Femur (tissue), 1 donor: ENCODE results near the gene MYCBPAP.

Experiments
- DNase-seq: peaks from one replicate; pipeline ENCODE4 v3.0.0-alpha.2; 2017

The MYCBPAP gene

GRCh38 chr17:50537721-50538548, 29.7 kb downstream of the MYCBPAP start:
- no peak for DNase-seq

- DNase-seq, result no peak
Observed at GRCh38 chr17:50538549-50539410, 30.5 kb downstream of the MYCBPAP start.

GRCh38 chr17:50539762-50540559, 31.7 kb downstream of the MYCBPAP start:
- DNase-seq, result no peak

- no peak for DNase-seq
Observed at GRCh38 chr17:50540560-50541401, 32.5 kb downstream of the MYCBPAP start.

- DNase-seq, result no peak
Observed at GRCh38 chr17:50541402-50541715, 33.1 kb downstream of the MYCBPAP start.

- peak; percentile 92 for DNase-seq
Observed at GRCh38 chr17:50541716-50542688, 33.8 kb downstream of the MYCBPAP start.

DNA sequence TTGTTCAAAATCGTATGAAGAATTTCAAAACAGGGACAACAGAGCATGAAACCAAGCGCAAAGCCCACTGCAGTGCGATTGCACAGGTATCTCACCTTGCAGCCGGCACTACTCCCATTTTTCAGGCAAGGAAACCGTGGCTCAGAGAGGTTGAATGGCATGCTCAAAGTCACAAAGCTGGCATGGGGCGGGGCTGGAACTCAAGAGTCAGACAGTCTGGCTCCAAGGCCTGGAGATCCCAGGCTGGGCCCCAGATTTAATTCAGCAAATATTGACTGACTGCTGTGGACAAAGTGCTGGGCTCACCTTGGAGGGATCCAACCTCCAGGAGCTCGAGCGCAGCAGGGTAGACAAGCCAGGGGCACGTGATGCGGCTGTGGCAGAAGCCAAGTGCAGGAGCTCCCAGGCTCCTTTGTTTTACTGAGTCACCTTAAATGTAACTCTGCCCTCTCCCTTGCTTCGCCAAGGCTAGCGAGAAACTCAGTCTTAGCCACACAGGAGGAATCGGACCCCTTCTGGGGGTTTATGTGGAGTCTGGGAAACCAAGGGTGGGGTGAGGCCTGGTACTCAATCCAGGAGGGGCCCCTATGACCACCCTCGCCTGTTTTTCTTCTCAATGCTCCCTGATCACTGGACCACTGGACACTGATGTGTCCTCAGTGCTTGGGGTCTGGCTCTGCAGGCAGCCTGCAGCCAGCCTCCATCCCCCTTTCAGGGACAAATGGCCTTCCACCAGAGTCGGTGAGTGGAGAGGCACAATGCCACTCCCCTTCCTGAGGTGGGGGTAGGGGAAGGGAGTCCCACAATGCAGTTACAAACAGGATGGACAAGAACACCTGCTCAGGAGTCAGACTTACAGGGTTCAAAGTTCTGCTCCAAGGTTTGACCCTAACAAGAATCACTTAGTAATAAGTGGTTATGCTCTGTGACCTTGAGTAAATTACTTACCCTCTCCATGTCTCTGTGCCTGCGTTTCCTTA, 34.8 kb downstream of the MYCBPAP start:
- no peak for DNase-seq

DNA sequence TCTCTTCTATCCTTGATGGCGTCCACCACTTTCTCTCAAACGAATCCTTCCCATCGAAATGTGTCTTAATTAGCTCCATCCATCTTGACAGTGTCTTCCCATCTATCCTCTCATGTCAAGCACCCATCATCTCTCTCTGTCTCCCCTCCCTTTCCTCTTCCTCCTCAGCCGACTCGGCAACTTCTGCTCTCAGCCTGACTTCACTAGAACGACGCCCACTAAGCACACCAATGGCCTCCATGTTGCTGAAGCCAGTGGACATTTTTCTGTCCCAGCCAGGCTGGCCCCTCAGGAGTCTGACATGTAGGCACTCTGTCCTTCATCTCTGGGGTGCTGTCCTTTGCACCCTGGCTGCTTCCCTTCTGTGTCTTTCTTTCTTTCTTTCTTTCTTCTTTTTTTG, 36.3 kb downstream of the MYCBPAP start:
- no peak for DNase-seq

- no peak for DNase-seq
Observed at GRCh38 chr17:50545311-50545710, 37.1 kb downstream of the MYCBPAP start.

DNA sequence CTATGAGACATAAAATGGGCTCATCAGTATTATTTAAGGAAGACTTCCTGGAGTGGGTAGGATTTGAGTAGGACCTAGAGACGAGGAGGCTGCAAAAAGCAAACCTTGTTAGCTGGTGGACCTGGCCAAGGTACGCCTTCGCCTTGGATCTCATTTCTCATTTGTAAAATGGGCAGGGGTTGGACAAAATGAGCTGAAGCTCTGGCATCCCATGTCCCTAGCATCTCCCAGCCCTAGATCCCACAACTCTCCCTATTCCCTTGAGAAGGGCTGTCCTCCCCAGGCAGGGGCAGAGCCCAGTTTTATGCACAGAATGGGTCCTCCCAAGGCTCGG, 38.4 kb downstream of the MYCBPAP start:
- no peak for DNase-seq

DNA sequence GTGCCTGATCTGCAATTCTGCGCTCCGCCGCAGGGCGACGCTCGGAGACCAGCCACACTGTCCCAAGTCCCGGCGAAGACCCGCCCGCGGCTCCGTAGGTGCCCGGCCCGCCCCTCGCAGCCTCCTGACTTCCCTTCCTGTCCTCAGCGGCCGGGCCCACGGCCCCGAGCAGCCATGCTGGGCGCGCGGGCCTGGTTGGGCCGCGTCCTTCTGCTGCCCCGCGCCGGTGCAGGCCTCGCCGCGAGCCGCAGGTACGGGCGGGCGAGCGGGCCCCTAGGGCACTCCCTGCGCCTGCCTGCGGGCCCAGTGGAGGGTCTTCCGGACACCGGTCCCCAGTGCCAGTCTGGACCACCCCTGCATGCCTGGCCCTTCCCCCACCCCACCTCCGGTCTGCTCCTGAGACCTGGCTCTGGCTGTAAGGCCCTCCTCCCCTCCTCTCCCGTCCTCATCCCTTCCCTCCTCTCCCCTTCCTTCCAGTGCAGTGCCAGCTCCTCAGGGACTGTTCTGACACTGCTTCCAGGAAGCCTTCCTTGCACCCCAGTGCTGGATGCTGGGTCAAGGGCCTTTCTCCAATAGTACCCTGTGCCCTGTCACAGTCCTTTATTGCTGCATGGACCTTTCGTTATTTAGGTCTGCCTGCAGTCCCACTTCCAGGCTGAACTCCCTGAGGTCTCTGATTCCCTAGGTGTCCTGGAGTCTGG, 38.9 kb downstream of the MYCBPAP start, which contains the start of gene SPATA20:
Gene SPATA20, plus strand, starts transcription at position 140 of the 701 bp plus-strand sequence. Its CDS starts 35 bp downstream, at position 175.
- DNase-seq, result peak; percentile 92

DNA sequence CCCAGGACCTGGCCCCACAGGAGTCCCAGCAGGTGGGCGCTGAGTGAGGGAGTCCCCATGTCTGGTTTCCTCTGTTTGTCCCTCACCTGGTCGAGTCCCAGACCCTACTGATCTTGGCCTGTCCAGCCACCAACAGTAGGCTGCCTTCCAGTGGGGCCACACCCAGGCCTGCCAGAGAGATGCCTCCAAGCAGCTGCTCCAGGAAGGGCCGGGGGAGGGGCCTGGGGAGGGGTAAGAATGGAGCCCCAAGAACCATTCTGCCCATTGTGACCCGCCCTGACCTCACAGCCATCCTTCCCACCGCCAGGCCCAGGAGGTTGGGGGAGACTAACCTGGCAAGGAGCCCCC, 39.5 kb downstream of the MYCBPAP start:
- peak; percentile 58 for DNase-seq

- no peak for DNase-seq
Observed at GRCh38 chr17:50548831-50549230, 40.6 kb downstream of the MYCBPAP start.

DNA sequence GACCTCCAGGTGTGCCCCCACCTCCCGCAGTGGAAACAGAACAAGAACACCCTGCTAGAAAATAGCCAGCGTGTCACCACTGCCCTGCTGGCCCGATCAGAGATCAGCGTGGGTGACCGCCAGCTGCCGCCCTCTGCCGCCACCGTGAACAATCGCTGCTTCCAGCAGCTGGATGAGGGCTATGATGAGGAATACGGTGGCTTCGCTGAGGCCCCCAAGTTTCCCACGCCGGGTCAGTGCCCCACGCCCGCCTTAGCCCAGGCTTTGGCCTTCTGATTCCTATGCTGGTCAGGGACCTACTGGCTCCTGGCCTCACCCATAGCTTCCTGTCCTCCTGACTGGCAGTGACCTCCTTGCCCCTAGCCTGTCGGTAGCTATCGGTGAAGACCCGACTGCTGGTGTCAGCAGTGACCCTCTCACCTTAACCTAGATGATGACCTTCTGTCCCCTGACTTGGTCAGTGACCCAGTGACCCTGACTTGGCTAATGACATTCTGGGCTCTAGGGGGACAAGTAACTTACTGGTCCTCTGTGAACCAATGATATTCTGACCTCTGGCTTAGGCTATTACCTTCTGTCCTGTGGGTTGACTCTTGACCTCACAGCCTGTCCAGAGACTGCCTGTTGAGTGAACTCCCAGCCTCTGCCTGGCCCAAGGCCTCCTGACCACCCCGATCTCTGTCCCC, 41.2 kb downstream of the MYCBPAP start:
- peak; percentile 53 for DNase-seq

- no peak for DNase-seq
Observed at GRCh38 chr17:50549969-50550368, 41.7 kb downstream of the MYCBPAP start.

GRCh38 chr17:50550661-50551432, 42.6 kb downstream of the MYCBPAP start:
- DNase-seq, result peak; percentile 90

- no peak for DNase-seq
Observed at GRCh38 chr17:50551433-50551815, 43.2 kb downstream of the MYCBPAP start.

DNA sequence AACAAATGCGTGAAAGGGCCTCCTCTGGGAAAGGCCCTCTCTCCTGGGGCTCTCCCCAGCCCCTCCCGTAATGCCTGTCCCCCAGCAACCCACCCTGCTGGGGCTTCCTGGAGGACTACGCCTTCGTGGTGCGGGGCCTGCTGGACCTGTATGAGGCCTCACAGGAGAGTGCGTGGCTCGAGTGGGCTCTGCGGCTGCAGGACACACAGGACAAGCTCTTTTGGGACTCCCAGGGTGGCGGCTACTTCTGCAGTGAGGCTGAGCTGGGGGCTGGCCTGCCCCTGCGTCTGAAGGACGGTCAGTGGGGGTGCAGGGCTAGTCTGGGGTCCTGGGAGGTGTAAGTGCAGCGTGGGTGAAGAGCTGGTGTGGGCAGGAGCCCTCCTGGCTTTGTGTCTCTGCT, 43.6 kb downstream of the MYCBPAP start:
- no peak for DNase-seq
